ENCODE data around the gene SALL1. TPM values are rescaled to one million over a fixed set of nuclear protein-coding genes. Genes with fewer than 3 reads are reported as not detected.

The SALL1 gene
- total and polyA plus RNA-seq, 9 of the 15 experiments (the other 6 are each of a cell fraction or from before 2014, with no cell fraction given), result not detected

DNA sequence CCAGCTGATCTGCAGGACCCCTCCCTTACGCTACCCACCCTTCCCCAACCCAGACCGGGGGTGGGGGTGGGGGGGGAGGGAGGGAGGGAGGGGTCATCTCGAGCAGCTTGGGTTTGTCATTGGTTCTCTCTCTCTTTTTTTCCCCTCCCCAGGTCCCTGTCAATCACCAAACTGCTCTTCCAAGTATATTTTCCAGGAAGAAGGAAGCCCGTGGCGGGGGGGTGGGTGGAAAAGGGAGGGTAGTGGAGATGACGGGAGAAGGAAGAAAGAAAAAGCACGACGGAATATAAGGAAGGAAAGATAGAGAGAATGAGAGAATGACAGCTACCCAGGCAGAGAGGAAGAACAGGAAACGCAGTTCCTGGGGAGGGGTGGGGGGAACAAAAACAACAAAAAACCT, 17.9 kb downstream of the SALL1 start:
- Histone ChIP-seq H3K79me2 (ENCODE audit: control insufficient read depth, insufficient read depth, low read length) (no peaks in the 10 kb centered on the region), H3K4me3 (no peak overlapping the region), H4K20me1 (replicated peaks; ENCODE audit: control insufficient read depth, insufficient read depth, low read length) (no peaks in the 10 kb centered on the region), H2AFZ (ENCODE audit: low read depth, low read length) (no peak overlapping the region), H3K9ac (ENCODE audit: insufficient read depth in 1 of 2, low read depth in 2 of 2, low read length in 2 of 2) (no peak overlapping the region), H3K4me1 (replicated peaks in 1 of 2; ENCODE audit: control insufficient read depth in 2 of 2, insufficient read depth in 2 of 2, low read length in 2 of 2) (no peaks in the 10 kb centered on the region), H3K4me2 (ENCODE audit: insufficient read depth, low read length) (no peak overlapping the region), H3K9me3 (replicated peaks; ENCODE audit: control insufficient read depth, insufficient read depth, low read depth, low read length) (no peaks in the 10 kb centered on the region), H3K27ac (ENCODE audit: extremely low read depth, low read depth, low read length) (no peak overlapping the region), H3K9me1 (ENCODE audit: control insufficient read depth, insufficient read depth, low read length) (no peaks in the 10 kb centered on the region), H3K36me3 (ENCODE audit: control insufficient read depth, insufficient read depth, low read length) (no peaks in the 10 kb centered on the region), H3K27me3 (ENCODE audit: control insufficient read depth in 2 of 2, insufficient read depth in 2 of 2, low read length in 2 of 2) (peaks cover 2 to 18% of the 10 kb centered on the region in 2 experiments; a peak in 3 of 5 replicates)
- in situ Hi-C loops (cut with MboI), result no loop called here
- ChIA-PET CTCF (ENCODE audit: low intra/inter-chr PET ratio) (no interaction called here), POLR2A (no interaction called here)
- TF ChIP-seq ZNF79 (CRISPR knock-in tag; IDR thresholded peaks at IDR 0.05; ENCODE audit: low read depth), result no peak
- DNase-seq (ENCODE audit: extremely low read depth in 1 of 4, low spot score in 3 of 4) (no peak), FAIRE-seq (no peak), ATAC-seq (no peak)
- no TSS peak for BruUV-seq (replicated peaks)
- WGBS (ENCODE audit: insufficient coverage, low coverage, missing lambda C conversion rate), result 0% methylated on average over 3 of the region's 9 CpGs
- intact Hi-C loops (cut with micrococcal nuclease), result no loop called here

DNA sequence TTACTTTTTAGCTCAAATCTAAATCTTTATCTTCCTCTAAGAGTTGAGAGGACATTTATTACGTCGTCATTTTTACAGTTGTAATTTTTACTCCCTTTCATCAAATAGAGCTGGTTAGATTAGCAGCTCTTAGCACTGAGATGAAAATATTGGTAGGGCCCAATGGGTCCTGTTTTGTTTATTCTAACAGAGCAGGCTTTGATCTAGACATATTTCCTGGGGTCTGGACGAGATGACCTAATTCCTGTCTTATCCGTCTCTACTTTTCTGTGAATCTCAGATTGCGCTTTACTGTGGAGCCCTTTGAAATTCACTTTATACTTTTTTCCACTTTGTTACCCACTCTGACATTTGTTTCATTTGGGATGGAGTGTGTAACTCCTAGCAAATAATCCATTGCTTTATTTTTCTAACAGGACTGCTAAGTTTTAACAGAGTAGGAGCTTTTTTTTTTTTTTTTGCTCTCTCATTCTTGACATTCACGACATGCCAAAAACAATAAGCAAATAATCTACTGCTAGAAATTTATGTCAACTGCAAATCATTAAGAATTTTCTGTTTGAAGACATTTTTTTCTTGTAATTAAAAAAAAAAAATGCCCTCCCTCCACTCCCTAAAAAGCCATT, 18.5 kb downstream of the SALL1 start:
- no peaks in the 10 kb centered on the region for H3K9me1 ChIP-seq (ENCODE audit: control insufficient read depth, insufficient read depth, low read length)
- H3K4me3 ChIP-seq, result no peak overlapping the region
- no peak overlapping the region for H2AFZ ChIP-seq (ENCODE audit: low read depth, low read length)
- ChIA-PET CTCF (ENCODE audit: low intra/inter-chr PET ratio) (no interaction called here), POLR2A (no interaction called here)
- WGBS (ENCODE audit: insufficient coverage, low coverage, missing lambda C conversion rate), result 0% methylated on average over 6 of the region's 6 CpGs
- BruUV-seq (replicated peaks), result no TSS peak
- H3K4me2 ChIP-seq (ENCODE audit: insufficient read depth, low read length), result no peak overlapping the region
- in situ Hi-C loops (cut with MboI) (no loop called here), intact Hi-C loops (cut with micrococcal nuclease) (no loop called here)
- FAIRE-seq (no peak), DNase-seq (ENCODE audit: extremely low read depth in 1 of 4, low spot score in 3 of 4) (no peak), ATAC-seq (no peak)
- no peaks in the 10 kb centered on the region for H3K4me1 ChIP-seq (replicated peaks in 1 of 2; ENCODE audit: control insufficient read depth in 2 of 2, insufficient read depth in 2 of 2, low read length in 2 of 2)
- no peaks in the 10 kb centered on the region for H3K79me2 ChIP-seq (ENCODE audit: control insufficient read depth, insufficient read depth, low read length)
- H3K27me3 ChIP-seq (ENCODE audit: control insufficient read depth in 2 of 2, insufficient read depth in 2 of 2, low read length in 2 of 2), result peaks cover 1 to 16% of the 10 kb centered on the region in 2 experiments; a peak in 3 of 5 replicates
- H3K9ac ChIP-seq (ENCODE audit: insufficient read depth in 1 of 2, low read depth in 2 of 2, low read length in 2 of 2), result no peak overlapping the region
- TF ChIP-seq RAD51 (IDR thresholded peaks at IDR 0.05; ENCODE audit: borderline replicate concordance, low read depth), result no peak
- TF ChIP-seq ZNF217 (CRISPR knock-in tag; IDR thresholded peaks at IDR 0.05), result no peak
- H3K36me3 ChIP-seq (ENCODE audit: control insufficient read depth, insufficient read depth, low read length), result no peaks in the 10 kb centered on the region
- H3K9me3 ChIP-seq (replicated peaks; ENCODE audit: control insufficient read depth, insufficient read depth, low read depth, low read length), result no peaks in the 10 kb centered on the region
- H3K27ac ChIP-seq (ENCODE audit: extremely low read depth, low read depth, low read length), result no peak overlapping the region
- no peaks in the 10 kb centered on the region for H4K20me1 ChIP-seq (replicated peaks; ENCODE audit: control insufficient read depth, insufficient read depth, low read length)

Data from K562 (cell line).